HG03432 (cell line): ENCODE measurements around the gene METTL3.

Experiments
- ATAC-seq: cut with Tn5 transposase; IDR thresholded peaks from one replicate; pipeline ENCODE4 v1.9.1; 2021; ENCODE audit warnings: mild to moderate bottlenecking, moderate library complexity; ENCODE audit not compliant: unreplicated experiment

The METTL3 gene

GRCh38 chr14:21476925-21477681 is 34.0 kb downstream of the METTL3 start, which contains the start of the genes RAB2B and TOX4:
Gene RAB2B (minus strand): TSS chr14:21476959. CDS start chr14:21476872, 87 bp downstream.
Gene TOX4 (plus strand): TSS chr14:21477195. CDS start chr14:21477279, 84 bp downstream.
- peak; percentile 99 for ATAC-seq

- peak; percentile 39 for ATAC-seq
Measured at GRCh38 chr14:21476523-21476924, 34.6 kb downstream of the METTL3 start.

GRCh38 chr14:21475767-21476522 is 35.2 kb downstream of the METTL3 start:
- no peak for ATAC-seq

- no peak for ATAC-seq
Measured at GRCh38 chr14:21467616-21468015, 43.5 kb downstream of the METTL3 start.

- peak; percentile 98 for ATAC-seq
Measured at GRCh38 chr14:21455912-21456667, 55.0 kb downstream of the METTL3 start, which contains the start of gene CHD8. Gene CHD8 (minus strand): TSS chr14:21456123. CDS start chr14:21431643, 24,480 bp downstream.

GRCh38 chr14:21455592-21455911 is 55.6 kb downstream of the METTL3 start:
- ATAC-seq = peak; percentile 23

- no peak for ATAC-seq
Measured at GRCh38 chr14:21454843-21455544, 56.1 kb downstream of the METTL3 start.

GRCh38 chr14:21449899-21450216 is 61.3 kb downstream of the METTL3 start:
- no peak for ATAC-seq
